Liver (tissue), 3 donors: Measurements from ENCODE around the gene SYT17.

Experiments used
- CTCF ChIP-seq: fragments of 150-350 bp; IDR thresholded peaks from 2 replicates; pipeline ENCODE4 v1.5.1; 2017; ENCODE audit warnings: improper control_type of control experiment, low read depth, low read length; ENCODE audit not compliant: missing input control
- MAX ChIP-seq: IDR thresholded peaks from 2 replicates; pipeline ENCODE4 v1.6.1; 2016; ENCODE audit warnings: antibody characterized with exemption
- RAD21 ChIP-seq, 2 donors: IDR thresholded peaks; 2 replicates each; pipeline ENCODE4 v1.6.1; 2016; ENCODE audit warnings: antibody characterized with exemption in 2 of 2, mild to moderate bottlenecking in 2 of 2
- REST ChIP-seq: IDR thresholded peaks from 2 replicates; pipeline ENCODE4 v1.6.1; 2016; ENCODE audit warnings: antibody characterized with exemption, mild to moderate bottlenecking
- TAF1 ChIP-seq: conservative IDR thresholded peaks from 2 replicates; pipeline ENCODE4 v1.6.1; 2016; ENCODE audit warnings: antibody characterized with exemption, mild to moderate bottlenecking
- ZBTB33 ChIP-seq: IDR thresholded peaks from 2 replicates; pipeline ENCODE4 v1.6.1; 2016; ENCODE audit warnings: antibody characterized with exemption
- donor health status: healthy.
- donor health status: healthy.

GRCh38 chr16:19308392-19308791 lies 140.4 kb downstream of the SYT17 start:
- no peak for TF ChIP-seq CTCF
- TF ChIP-seq ZBTB33, result no peak
- no peak for TF ChIP-seq MAX
- TF ChIP-seq TAF1, result no peak
- no peak for TF ChIP-seq REST
- no peak for TF ChIP-seq RAD21 (IDR thresholded peaks at IDR 0.05)
